Measurements from ENCODE around the gene IRF2BP2.
A peak's percentile ranks its signal among the peaks of the same experiment; 100 is the strongest.

The IRF2BP2 gene

GRCh38 chr1:234610061-234610665 lies at the start of gene IRF2BP2:
Gene IRF2BP2, minus strand, starts transcription at chr1:234610178. Its CDS starts 684 bp downstream, at chr1:234609494.
- peak; percentile 68 for TF ChIP-seq POLR2AphosphoS5 (IDR thresholded peaks at IDR 0.05; ENCODE audit: borderline replicate concordance, low read depth, low read length)
- no peak for TF ChIP-seq EZH2 (IDR thresholded peaks at IDR 0.05)
- no peak for DNase-seq (ENCODE audit: low read depth, low spot score)

DNA sequence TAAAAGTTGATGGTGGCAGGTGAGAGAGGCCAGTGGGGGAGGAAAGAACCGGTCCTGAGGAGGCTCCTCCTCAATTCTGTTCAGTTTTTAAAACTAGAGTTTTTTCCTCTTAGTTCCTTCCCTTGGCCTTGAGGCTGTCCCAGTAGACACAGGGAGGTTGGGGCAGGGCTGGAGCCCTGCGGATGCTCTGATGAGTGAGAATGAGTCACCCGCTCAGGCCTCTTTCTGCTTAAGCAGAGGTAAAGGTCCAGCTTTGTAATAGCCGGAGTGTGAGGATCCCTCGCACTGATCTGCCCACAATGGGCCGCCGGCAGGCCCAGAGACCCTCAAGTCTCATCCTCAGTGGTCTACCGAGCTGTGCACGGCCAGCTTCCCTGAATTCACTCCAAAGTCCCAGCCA lies 49.6 kb upstream of the IRF2BP2 start:
- Histone ChIP-seq H3K36me3 (ENCODE audit: insufficient read depth, low read length) (no peaks in the 10 kb centered on the region), H3K9me3 (ENCODE audit: low read depth, low read length) (no peaks in the 10 kb centered on the region), H3K27ac (no peak overlapping the region), H3K4me3 (no peak overlapping the region), H3K9ac (ENCODE audit: insufficient read length) (no peak overlapping the region)
- no peak for TF ChIP-seq EZH2 (IDR thresholded peaks at IDR 0.05)
- no peak for TF ChIP-seq POLR2AphosphoS5 (IDR thresholded peaks at IDR 0.05; ENCODE audit: borderline replicate concordance, low read depth, low read length)
- TF ChIP-seq FOXP2 (optimal IDR thresholded peaks at IDR 0.05; ENCODE audit: control extremely low read depth, extremely low read length, insufficient read depth), result no peak
- no peak for DNase-seq (ENCODE audit: low read depth, low spot score)

More at GRCh38 chr1:234610061-234610665, at the start of gene IRF2BP2:
- peaks cover 30% of the 10 kb centered on the region for H3K36me3 ChIP-seq (ENCODE audit: insufficient read depth, low read length)
- H3K9ac ChIP-seq (ENCODE audit: insufficient read length), result peak within 1 kb of the TSS; percentile 94
- H3K4me3 ChIP-seq, result peak within 1 kb of the TSS; percentile 96
- H3K9me3 ChIP-seq (ENCODE audit: low read depth, low read length), result no peaks in the 10 kb centered on the region
- H3K27ac ChIP-seq, result peak within 1 kb of the TSS; percentile 98

GRCh38 chr1:234658138-234658537 lies 48.2 kb upstream of the IRF2BP2 start:
- Histone ChIP-seq H3K9ac (ENCODE audit: insufficient read length) (no peak overlapping the region), H3K9me3 (ENCODE audit: low read depth, low read length) (no peaks in the 10 kb centered on the region), H3K27ac (peak overlapping the region; percentile 57; the same call in 1 of the 2 replicates), H3K4me3 (no peak overlapping the region), H3K36me3 (ENCODE audit: insufficient read depth, low read length) (no peaks in the 10 kb centered on the region)
- TF ChIP-seq FOXP2 (optimal IDR thresholded peaks at IDR 0.05; ENCODE audit: control extremely low read depth, extremely low read length, insufficient read depth) (no peak), POLR2AphosphoS5 (IDR thresholded peaks at IDR 0.05; ENCODE audit: borderline replicate concordance, low read depth, low read length) (no peak), EZH2 (IDR thresholded peaks at IDR 0.05) (no peak)
- DNase-seq (ENCODE audit: low read depth, low spot score), result peak; percentile 8

- Histone ChIP-seq H3K9ac (ENCODE audit: insufficient read length) (no peak overlapping the region), H3K27ac (no peak overlapping the region), H3K9me3 (ENCODE audit: low read depth, low read length) (no peaks in the 10 kb centered on the region), H3K36me3 (ENCODE audit: insufficient read depth, low read length) (no peaks in the 10 kb centered on the region), H3K4me3 (no peak overlapping the region)
- no peak for DNase-seq (ENCODE audit: low read depth, low spot score)
- TF ChIP-seq FOXP2 (optimal IDR thresholded peaks at IDR 0.05; ENCODE audit: control extremely low read depth, extremely low read length, insufficient read depth) (no peak), EZH2 (IDR thresholded peaks at IDR 0.05) (no peak), POLR2AphosphoS5 (IDR thresholded peaks at IDR 0.05; ENCODE audit: borderline replicate concordance, low read depth, low read length) (no peak)
These were observed 47.1 kb upstream of the IRF2BP2 start for GRCh38 chr1:234656944-234657654.

GRCh38 chr1:234656070-234656895 lies 46.3 kb upstream of the IRF2BP2 start:
- Histone ChIP-seq H3K27ac (no peak overlapping the region), H3K9me3 (ENCODE audit: low read depth, low read length) (no peaks in the 10 kb centered on the region), H3K9ac (ENCODE audit: insufficient read length) (no peak overlapping the region), H3K4me3 (no peak overlapping the region), H3K36me3 (ENCODE audit: insufficient read depth, low read length) (no peaks in the 10 kb centered on the region)
- TF ChIP-seq FOXP2 (optimal IDR thresholded peaks at IDR 0.05; ENCODE audit: control extremely low read depth, extremely low read length, insufficient read depth) (no peak), POLR2AphosphoS5 (IDR thresholded peaks at IDR 0.05; ENCODE audit: borderline replicate concordance, low read depth, low read length) (no peak), EZH2 (IDR thresholded peaks at IDR 0.05) (no peak)
- no peak for DNase-seq (ENCODE audit: low read depth, low spot score)

DNA sequence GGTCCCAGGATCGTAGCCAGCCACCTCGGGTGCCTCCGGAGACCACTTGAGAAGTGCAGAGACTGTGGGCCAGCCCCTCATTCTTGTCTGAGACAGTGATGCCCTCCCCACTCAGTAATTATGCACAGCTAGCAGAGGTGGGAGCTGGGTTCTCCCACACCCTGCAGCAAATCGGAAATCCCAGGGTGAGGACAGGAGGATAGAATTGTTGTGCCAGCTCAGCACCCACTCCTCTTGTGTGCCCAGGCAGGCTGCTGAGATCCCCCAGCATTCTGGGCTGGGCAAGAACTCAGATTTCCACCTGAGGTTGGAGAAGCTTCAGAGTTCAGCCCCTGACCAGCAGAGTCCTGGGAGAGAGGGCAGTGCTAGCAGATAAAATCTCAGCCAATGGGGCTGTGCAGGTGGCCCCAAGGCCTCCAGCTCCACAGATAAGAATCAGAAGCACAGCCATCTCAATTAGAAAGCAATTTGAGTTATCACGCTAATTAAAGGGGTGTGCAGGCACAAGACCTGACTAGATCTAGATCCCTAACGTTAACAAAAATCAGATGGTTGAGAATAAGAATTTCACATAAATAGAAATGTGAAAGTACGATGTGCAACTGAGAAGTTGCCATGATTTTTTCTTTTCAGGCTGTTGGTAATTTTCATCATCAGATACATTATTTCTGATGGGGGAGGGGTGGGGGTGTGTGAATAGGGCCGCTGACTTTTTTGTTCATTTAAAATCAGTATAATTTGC lies 45.5 kb upstream of the IRF2BP2 start:
- Histone ChIP-seq H3K36me3 (ENCODE audit: insufficient read depth, low read length) (no peaks in the 10 kb centered on the region), H3K9me3 (ENCODE audit: low read depth, low read length) (no peaks in the 10 kb centered on the region), H3K9ac (ENCODE audit: insufficient read length) (no peak overlapping the region), H3K4me3 (no peak overlapping the region), H3K27ac (no peak overlapping the region)
- TF ChIP-seq FOXP2 (optimal IDR thresholded peaks at IDR 0.05; ENCODE audit: control extremely low read depth, extremely low read length, insufficient read depth) (no peak), POLR2AphosphoS5 (IDR thresholded peaks at IDR 0.05; ENCODE audit: borderline replicate concordance, low read depth, low read length) (no peak), EZH2 (IDR thresholded peaks at IDR 0.05) (no peak)
- DNase-seq (ENCODE audit: low read depth, low spot score), result no peak

GRCh38 chr1:234654002-234654733 lies 44.2 kb upstream of the IRF2BP2 start:
- Histone ChIP-seq H3K27ac (no peak overlapping the region), H3K9ac (ENCODE audit: insufficient read length) (no peak overlapping the region), H3K9me3 (ENCODE audit: low read depth, low read length) (no peaks in the 10 kb centered on the region), H3K4me3 (no peak overlapping the region), H3K36me3 (ENCODE audit: insufficient read depth, low read length) (no peaks in the 10 kb centered on the region)
- DNase-seq (ENCODE audit: low read depth, low spot score), result no peak
- no peak for TF ChIP-seq EZH2 (IDR thresholded peaks at IDR 0.05)
- TF ChIP-seq FOXP2 (optimal IDR thresholded peaks at IDR 0.05; ENCODE audit: control extremely low read depth, extremely low read length, insufficient read depth), result no peak
- TF ChIP-seq POLR2AphosphoS5 (IDR thresholded peaks at IDR 0.05; ENCODE audit: borderline replicate concordance, low read depth, low read length), result no peak

All from SK-N-MC (cell line).